ENCODE results near the gene HSD17B4.

The HSD17B4 gene

GRCh38 chr5:119451561-119451960, 736 bp upstream of the HSD17B4 start:
- peaks cover 32% of the 10 kb centered on the region for H3K9me3 Mint-ChIP-seq
- H3K27me3 Mint-ChIP-seq (ENCODE audit: low read depth, poor library complexity), result peaks cover 3% of the 10 kb centered on the region
- DNase-seq, result no peak
- peaks cover 24% of the 10 kb centered on the region for H3K36me3 Mint-ChIP-seq (ENCODE audit: low read depth)
- H3K4me3 Mint-ChIP-seq, result peak overlapping the region; percentile 97
- H3K4me1 Mint-ChIP-seq, result peaks cover 12% of the 10 kb centered on the region
- TF ChIP-seq CTCF (IDR thresholded peaks at IDR 0.05), result no peak
- no peak overlapping the region for H3K27ac Mint-ChIP-seq

- Mint-ChIP-seq H3K27me3 (ENCODE audit: low read depth, poor library complexity) (peaks cover 3% of the 10 kb centered on the region), H3K4me3 (peak overlapping the region; percentile 97), H3K4me1 (peaks cover 12% of the 10 kb centered on the region), H3K27ac (no peak overlapping the region), H3K36me3 (ENCODE audit: low read depth) (peaks cover 29% of the 10 kb centered on the region), H3K9me3 (peaks cover 32% of the 10 kb centered on the region)
- DNase-seq, result no peak
- TF ChIP-seq CTCF (IDR thresholded peaks at IDR 0.05), result no peak
Observed at GRCh38 chr5:119452060-119452372, 281 bp upstream of the HSD17B4 start.

- H3K27ac Mint-ChIP-seq, result peak overlapping the region; percentile 90
- TF ChIP-seq CTCF (IDR thresholded peaks at IDR 0.05), result no peak
- peaks cover 12% of the 10 kb centered on the region for H3K4me1 Mint-ChIP-seq
- no peak for DNase-seq
- peaks cover 39% of the 10 kb centered on the region for H3K36me3 Mint-ChIP-seq (ENCODE audit: low read depth)
- peak overlapping the region; percentile 97 for H3K4me3 Mint-ChIP-seq
- no peaks in the 10 kb centered on the region for H3K27me3 Mint-ChIP-seq (ENCODE audit: low read depth, poor library complexity)
- H3K9me3 Mint-ChIP-seq, result peaks cover 32% of the 10 kb centered on the region
Observed at GRCh38 chr5:119453040-119453373, 710 bp downstream of the HSD17B4 start.

GRCh38 chr5:119454171-119454570, 1.9 kb downstream of the HSD17B4 start:
- no peak for DNase-seq
- H3K27me3 Mint-ChIP-seq (ENCODE audit: low read depth, poor library complexity), result no peaks in the 10 kb centered on the region
- H3K9me3 Mint-ChIP-seq, result peaks cover 31% of the 10 kb centered on the region
- peaks cover 45% of the 10 kb centered on the region for H3K36me3 Mint-ChIP-seq (ENCODE audit: low read depth)
- no peak overlapping the region for H3K27ac Mint-ChIP-seq
- TF ChIP-seq CTCF (IDR thresholded peaks at IDR 0.05), result no peak
- no peak overlapping the region for H3K4me3 Mint-ChIP-seq
- H3K4me1 Mint-ChIP-seq, result peaks cover 12% of the 10 kb centered on the region

- H3K9me3 Mint-ChIP-seq, result peaks cover 2% of the 10 kb centered on the region
- TF ChIP-seq CTCF (IDR thresholded peaks at IDR 0.05), result no peak
- no peaks in the 10 kb centered on the region for H3K4me1 Mint-ChIP-seq
- H3K36me3 Mint-ChIP-seq (ENCODE audit: low read depth), result peaks cover 60% of the 10 kb centered on the region
- peak overlapping the region; percentile 5 for H3K27ac Mint-ChIP-seq
- H3K4me3 Mint-ChIP-seq, result no peak overlapping the region
- H3K27me3 Mint-ChIP-seq (ENCODE audit: low read depth, poor library complexity), result no peaks in the 10 kb centered on the region
- DNase-seq, result no peak
Observed at GRCh38 chr5:119458911-119459632, 6.8 kb downstream of the HSD17B4 start.

- H3K9me3 Mint-ChIP-seq, result peaks cover 59% of the 10 kb centered on the region
- no peak overlapping the region for H3K27ac Mint-ChIP-seq
- no peak overlapping the region for H3K4me3 Mint-ChIP-seq
- no peak for DNase-seq
- H3K27me3 Mint-ChIP-seq (ENCODE audit: low read depth, poor library complexity), result no peaks in the 10 kb centered on the region
- no peaks in the 10 kb centered on the region for H3K4me1 Mint-ChIP-seq
- H3K36me3 Mint-ChIP-seq (ENCODE audit: low read depth), result peaks cover 83% of the 10 kb centered on the region
- no peak for TF ChIP-seq CTCF (IDR thresholded peaks at IDR 0.05)
Observed at GRCh38 chr5:119465640-119466039, 13.3 kb downstream of the HSD17B4 start.

Measured in nephron progenitor cell (in vitro differentiated cells).